ENCODE results near the gene HDAC4. TPM values are rescaled to one million over a fixed set of nuclear protein-coding genes. Genes with fewer than 3 reads are reported as not detected.

HDAC4 gene
- total RNA-seq, 2 experiments from 2014 or later: 64.8 to 67.4 TPM

DNA sequence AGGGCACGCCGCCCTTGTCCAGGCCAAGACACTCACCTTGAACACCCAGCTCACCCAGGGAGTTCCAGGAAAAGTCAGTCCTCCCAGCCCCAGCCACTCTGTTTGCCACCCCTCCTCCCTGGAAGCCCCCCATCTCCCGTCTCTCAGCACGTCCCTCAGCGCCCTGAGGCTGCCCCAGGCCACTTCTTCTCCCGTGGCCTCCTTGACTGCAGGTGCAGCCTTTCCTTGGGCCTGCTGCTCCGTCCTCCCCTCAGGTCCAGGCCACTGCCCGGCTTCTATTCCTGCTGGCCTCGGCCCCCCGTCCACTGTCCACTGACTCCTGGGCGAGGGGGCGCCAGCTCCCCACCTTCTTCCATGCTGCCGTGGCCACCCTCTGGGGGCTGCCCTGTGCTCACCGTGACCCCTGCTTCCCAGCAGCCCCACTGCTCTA, 239.1 kb downstream of the HDAC4 start:
- no peak overlapping the region for H3K4me3 Mint-ChIP-seq
- ChIA-PET POLR2A (no interaction called here), CTCF (no interaction called here)

DNA sequence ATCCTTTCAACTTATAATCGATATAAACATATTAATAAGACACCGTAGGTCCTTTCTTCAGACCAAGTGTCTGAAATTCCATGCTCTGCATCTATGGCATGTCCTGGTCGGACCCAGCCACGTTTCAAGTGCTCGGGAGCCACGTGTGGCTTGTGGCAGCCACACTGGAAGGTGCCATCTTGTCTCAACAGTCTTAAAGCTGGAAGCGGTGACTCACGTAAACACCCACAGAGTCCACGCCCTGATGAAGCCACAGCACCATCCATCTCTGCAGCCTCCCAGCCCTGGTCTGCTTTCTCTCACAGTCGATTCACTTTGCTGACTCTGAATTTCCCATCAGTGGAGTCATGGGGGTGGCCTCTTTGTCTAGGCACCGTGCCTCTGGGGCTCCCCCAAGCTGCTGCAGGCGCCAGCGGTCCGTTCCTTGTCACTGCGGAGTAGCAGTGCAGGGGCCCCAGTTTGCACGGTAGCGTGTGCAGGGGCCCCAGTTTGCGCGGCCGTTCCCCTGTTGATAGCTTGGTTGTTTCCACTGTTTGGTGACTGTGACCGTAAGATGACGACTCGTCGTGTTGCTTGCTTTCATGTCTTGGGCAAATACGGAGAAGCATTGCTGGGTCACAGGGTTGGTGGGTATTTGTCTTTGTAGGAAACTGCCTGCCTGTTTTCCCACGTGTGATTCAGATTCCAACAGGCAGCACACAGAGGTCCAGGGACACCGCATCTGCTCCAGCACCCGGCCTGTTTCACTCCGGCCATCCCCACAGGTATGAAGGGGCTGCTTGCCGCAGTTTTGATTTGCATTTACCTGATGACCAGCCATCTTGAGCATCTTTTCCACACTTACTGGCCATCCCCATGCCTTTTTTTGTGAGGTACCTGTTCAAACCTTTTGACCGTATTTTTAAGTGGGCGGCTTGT, 240.3 kb downstream of the HDAC4 start:
- Mint-ChIP-seq H3K4me3 (no peak overlapping the region), H3K4me1 (peaks cover 24% of the 10 kb centered on the region), H3K9me3 (no peaks in the 10 kb centered on the region), H3K36me3 (ENCODE audit: low read depth) (peaks cover 70% of the 10 kb centered on the region), H3K27me3 (no peaks in the 10 kb centered on the region), H3K27ac (no peak overlapping the region)
- POLR2A ChIA-PET: interaction anchor here (1.0 kb wide), 1 partner anchor 241 kb away, joined by 3 read pairs; the partner anchor contains the start of gene HDAC4
- CTCF ChIA-PET: no interaction called here
- DNase-seq: no peak

More for the DNA sequence above, 239.1 kb downstream of the HDAC4 start:
- no peak for DNase-seq
- H3K9me3 Mint-ChIP-seq: no peaks in the 10 kb centered on the region
- H3K27me3 Mint-ChIP-seq: no peaks in the 10 kb centered on the region
- no peak overlapping the region for H3K27ac Mint-ChIP-seq
- peaks cover 65% of the 10 kb centered on the region for H3K36me3 Mint-ChIP-seq (ENCODE audit: low read depth)
- H3K4me1 Mint-ChIP-seq: peaks cover 28% of the 10 kb centered on the region

DNA sequence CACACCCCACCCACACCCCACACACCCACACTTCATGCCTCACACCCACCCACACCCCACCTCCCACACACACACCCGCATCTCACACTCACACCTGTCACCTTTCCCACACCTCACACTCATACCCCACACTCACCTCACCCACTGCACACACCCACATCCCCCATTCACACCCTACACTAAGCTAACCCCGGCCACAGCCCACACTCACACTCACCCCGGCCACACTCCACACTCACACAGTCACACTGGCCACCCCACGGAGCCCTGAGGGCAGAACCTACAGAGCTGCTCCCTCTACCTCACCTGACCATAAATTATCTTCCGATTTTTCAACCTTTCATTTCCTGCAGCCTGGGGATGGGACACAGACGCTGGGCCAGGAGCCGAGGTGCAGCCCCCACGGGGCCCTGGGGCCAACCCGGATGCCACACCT, 241.3 kb downstream of the HDAC4 start:
- ChIA-PET POLR2A (no interaction called here), CTCF (no interaction called here)
- Mint-ChIP-seq H3K9me3 (no peaks in the 10 kb centered on the region), H3K4me1 (peaks cover 17% of the 10 kb centered on the region), H3K27ac (no peak overlapping the region), H3K27me3 (no peaks in the 10 kb centered on the region), H3K4me3 (no peak overlapping the region), H3K36me3 (ENCODE audit: low read depth) (peaks cover 76% of the 10 kb centered on the region)
- DNase-seq: no peak

DNA sequence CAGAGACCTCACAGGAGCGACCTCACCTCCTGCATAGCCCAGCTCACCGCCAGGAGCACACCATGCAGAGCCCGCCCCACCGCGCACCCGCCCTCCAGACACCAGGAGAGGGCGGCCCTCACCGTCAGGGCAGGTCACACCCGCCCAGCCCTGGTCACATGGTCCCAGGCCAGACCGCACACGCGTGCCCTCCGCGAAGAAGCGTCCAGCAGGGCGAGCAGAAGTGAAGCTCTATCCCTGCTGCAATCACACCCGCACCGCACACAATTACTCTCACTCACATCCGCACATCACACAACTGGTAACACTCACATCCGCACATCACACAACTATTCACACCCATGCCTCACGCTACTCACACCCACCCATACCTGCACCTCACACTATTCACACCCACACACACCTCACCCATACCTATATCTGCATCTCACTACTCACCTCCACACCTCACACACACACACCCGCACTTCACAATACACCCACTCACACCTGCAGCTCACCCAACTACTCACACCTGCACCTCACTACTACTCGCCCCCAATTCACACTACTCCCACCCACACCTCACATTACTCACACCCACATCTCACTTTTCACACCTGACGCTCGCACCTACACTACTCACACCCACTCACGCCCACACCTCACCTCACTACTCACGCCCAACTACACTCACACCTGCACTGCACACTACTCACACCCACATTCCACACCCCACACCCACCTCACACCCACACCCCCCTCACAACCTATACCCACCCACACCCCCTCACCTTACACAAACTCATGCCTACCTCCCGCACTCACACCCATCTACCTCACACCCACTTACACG, 242.0 kb downstream of the HDAC4 start:
- CTCF ChIA-PET: no interaction called here

DNA sequence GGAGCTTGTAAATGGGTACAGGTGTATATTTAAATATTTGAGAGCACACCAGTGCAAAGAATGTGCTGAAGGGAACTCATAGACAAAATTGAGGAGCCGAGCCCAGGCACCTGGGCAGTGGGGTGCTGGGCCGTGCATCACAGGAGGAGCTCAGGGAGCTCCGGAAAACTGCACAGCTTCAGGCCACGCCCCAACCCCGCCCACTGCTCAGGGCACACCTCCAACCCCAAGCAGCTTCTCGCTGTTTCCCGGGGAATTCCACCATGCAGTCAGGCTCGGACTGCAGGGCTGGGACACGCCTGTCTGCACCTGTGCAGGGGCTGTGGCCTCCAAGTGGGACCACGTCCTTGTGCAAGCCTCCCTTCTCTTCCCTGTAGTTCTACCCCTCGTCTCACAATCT, 243.0 kb downstream of the HDAC4 start:
- Mint-ChIP-seq H3K27ac (no peak overlapping the region), H3K27me3 (no peaks in the 10 kb centered on the region), H3K4me3 (no peak overlapping the region), H3K36me3 (ENCODE audit: low read depth) (peaks cover 81% of the 10 kb centered on the region), H3K9me3 (no peaks in the 10 kb centered on the region), H3K4me1 (peaks cover 16% of the 10 kb centered on the region)
- DNase-seq: no peak
- ChIA-PET CTCF (no interaction called here), POLR2A (no interaction called here)

More for the DNA sequence above, 242.0 kb downstream of the HDAC4 start:
- H3K4me1 Mint-ChIP-seq: peaks cover 16% of the 10 kb centered on the region
- H3K27me3 Mint-ChIP-seq: no peaks in the 10 kb centered on the region
- H3K9me3 Mint-ChIP-seq: no peaks in the 10 kb centered on the region
- H3K4me3 Mint-ChIP-seq: no peak overlapping the region
- H3K27ac Mint-ChIP-seq: no peak overlapping the region
- POLR2A ChIA-PET: no interaction called here
- no peak for DNase-seq
- peaks cover 80% of the 10 kb centered on the region for H3K36me3 Mint-ChIP-seq (ENCODE audit: low read depth)

DNA sequence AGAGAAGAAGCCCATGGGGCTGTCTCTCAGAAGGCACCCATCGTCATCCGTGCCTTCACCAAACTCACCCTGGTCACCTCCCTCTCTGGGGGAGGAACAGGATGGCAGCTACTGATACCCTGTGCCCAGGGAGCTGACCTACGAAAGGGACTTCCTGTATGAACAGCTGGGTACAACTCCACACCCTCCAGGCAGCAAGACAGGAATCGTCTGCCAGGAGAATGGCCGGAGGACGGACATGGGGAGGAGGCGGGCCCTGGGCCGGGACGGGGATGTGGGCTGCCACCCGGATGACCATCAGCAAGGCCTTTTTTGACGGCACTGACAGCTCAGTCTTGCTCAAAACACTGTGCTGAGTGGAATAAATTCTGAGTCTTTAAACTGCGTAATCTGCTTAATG, 243.6 kb downstream of the HDAC4 start:
- H3K36me3 Mint-ChIP-seq (ENCODE audit: low read depth): peaks cover 81% of the 10 kb centered on the region
- H3K27me3 Mint-ChIP-seq: no peaks in the 10 kb centered on the region
- POLR2A ChIA-PET: no interaction called here
- peaks cover 19% of the 10 kb centered on the region for H3K4me1 Mint-ChIP-seq
- CTCF ChIA-PET: no interaction called here
- H3K9me3 Mint-ChIP-seq: no peaks in the 10 kb centered on the region
- H3K4me3 Mint-ChIP-seq: no peak overlapping the region
- no peak overlapping the region for H3K27ac Mint-ChIP-seq
- no peak for DNase-seq

DNA sequence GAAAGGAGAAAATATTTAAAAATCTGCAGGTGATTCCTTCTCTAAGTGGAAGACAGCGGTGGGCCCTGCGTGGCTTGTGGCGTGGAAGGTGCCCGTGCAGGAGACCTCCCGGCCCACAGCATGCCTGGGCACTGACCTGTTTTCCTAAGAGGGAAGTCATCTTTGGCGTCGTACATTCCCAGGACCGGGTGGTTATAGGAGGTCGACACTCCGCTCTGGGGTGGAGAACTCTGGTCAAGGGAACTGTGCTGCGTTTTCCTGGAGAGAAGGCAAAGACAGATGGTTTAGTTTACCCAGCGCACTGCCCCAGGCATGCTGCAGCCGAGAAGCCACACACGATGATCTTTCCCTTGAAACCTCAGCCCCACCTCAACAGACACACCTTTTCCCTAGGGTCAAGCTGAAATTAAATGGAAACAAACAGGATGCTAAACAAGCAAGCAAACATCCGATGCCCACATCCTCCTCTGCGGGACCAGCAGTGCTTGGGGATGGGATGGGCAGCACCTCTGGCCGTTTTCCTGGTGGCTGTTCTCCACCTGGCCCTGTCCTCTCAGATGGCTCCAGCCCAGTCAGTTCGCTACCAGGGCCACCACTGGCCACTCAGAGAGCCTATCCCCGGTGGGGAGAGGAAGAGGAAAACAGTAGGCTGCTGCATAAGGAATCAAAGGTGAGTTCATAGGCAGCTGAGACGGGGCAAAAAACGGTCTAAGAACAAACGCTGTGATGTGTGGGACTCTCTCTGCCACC, 244.1 kb downstream of the HDAC4 start:
- no peaks in the 10 kb centered on the region for H3K9me3 Mint-ChIP-seq
- peaks cover 25% of the 10 kb centered on the region for H3K4me1 Mint-ChIP-seq
- ChIA-PET POLR2A (no interaction called here), CTCF (no interaction called here)
- no peaks in the 10 kb centered on the region for H3K27me3 Mint-ChIP-seq
- no peak overlapping the region for H3K27ac Mint-ChIP-seq
- peaks cover 81% of the 10 kb centered on the region for H3K36me3 Mint-ChIP-seq (ENCODE audit: low read depth)
- DNase-seq: no peak
- H3K4me3 Mint-ChIP-seq: no peak overlapping the region

DNA sequence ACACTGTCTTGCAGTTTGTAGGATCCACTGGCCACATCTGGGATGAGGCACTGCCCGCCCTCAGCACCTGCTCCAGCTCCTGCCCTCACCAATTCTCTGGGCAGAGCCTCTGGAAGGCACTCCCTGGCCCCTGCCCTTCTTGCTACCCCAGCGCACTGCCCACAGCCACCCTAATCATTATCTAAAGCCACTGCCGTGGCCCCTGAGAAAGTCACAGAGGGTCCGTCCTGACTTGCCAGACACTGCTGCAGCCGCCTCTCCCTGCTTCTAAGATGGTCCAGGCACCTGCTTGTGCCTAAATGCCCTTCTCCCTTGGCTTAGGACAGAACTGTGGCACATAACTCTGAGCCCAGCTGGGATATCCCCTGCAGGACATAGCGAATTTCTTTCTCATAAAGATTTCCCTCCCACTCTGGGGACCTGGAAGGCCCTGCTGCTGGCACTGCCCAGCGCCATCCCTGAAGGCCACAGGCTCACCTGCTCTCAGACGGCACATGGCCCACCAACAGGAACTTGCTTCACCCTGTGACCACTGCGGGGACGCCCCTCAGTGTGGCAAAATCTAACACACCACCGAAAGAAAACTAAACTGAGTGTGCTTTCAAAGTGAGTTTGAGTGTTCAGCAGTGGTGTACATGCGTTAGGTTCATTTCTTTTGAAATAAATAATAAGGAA, 244.9 kb downstream of the HDAC4 start:
- CTCF ChIA-PET: no interaction called here
- peaks cover 31% of the 10 kb centered on the region for H3K4me1 Mint-ChIP-seq
- H3K27ac Mint-ChIP-seq: no peak overlapping the region
- no peaks in the 10 kb centered on the region for H3K27me3 Mint-ChIP-seq
- H3K4me3 Mint-ChIP-seq: no peak overlapping the region
- peaks cover 81% of the 10 kb centered on the region for H3K36me3 Mint-ChIP-seq (ENCODE audit: low read depth)
- no peak for DNase-seq
- POLR2A ChIA-PET: no interaction called here
- peaks cover 2% of the 10 kb centered on the region for H3K9me3 Mint-ChIP-seq

DNA sequence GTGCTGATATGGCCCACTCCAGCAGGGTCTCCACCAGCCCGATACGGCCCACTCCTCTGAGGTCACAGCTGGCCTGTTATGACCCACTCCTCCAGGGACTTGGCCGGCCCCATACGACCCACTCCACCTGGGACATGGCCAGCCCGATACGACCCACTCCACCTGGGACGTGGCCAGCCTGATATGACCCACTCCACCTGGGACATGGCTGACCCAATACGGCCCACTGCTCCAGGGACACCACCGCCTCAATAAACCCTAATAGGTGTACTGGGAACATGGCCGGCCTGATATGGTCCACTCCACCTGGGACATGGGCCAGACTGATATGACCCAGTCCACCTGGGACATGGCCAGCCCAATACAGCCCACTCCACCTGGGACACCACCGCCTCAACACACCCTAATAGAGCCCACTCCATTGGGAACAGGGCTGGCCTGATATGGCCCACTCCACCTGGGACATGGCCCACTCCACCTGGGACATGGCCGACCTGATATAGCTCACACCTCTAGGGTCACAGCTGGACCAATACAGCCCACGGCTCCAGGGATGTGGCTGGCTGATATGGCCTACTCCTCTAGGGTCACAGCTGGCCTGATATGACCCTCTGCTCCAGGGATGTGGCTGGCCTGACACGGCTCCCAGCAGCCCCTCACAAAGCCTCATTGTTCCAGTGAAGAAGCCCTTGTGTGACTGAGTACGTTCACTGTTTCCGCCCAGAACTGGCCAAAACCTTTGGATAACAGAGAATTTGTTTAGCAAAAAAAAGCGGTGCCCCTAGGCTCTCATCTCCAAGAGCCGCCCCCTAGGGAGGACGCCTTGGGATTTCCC, 245.6 kb downstream of the HDAC4 start:
- peaks cover 34% of the 10 kb centered on the region for H3K4me1 Mint-ChIP-seq
- H3K4me3 Mint-ChIP-seq: no peak overlapping the region
- POLR2A ChIA-PET: no interaction called here
- CTCF ChIA-PET: no interaction called here
- H3K9me3 Mint-ChIP-seq: peaks cover 7% of the 10 kb centered on the region
- peaks cover 80% of the 10 kb centered on the region for H3K36me3 Mint-ChIP-seq (ENCODE audit: low read depth)
- H3K27me3 Mint-ChIP-seq: no peaks in the 10 kb centered on the region
- no peak overlapping the region for H3K27ac Mint-ChIP-seq
- no peak for DNase-seq

DNA sequence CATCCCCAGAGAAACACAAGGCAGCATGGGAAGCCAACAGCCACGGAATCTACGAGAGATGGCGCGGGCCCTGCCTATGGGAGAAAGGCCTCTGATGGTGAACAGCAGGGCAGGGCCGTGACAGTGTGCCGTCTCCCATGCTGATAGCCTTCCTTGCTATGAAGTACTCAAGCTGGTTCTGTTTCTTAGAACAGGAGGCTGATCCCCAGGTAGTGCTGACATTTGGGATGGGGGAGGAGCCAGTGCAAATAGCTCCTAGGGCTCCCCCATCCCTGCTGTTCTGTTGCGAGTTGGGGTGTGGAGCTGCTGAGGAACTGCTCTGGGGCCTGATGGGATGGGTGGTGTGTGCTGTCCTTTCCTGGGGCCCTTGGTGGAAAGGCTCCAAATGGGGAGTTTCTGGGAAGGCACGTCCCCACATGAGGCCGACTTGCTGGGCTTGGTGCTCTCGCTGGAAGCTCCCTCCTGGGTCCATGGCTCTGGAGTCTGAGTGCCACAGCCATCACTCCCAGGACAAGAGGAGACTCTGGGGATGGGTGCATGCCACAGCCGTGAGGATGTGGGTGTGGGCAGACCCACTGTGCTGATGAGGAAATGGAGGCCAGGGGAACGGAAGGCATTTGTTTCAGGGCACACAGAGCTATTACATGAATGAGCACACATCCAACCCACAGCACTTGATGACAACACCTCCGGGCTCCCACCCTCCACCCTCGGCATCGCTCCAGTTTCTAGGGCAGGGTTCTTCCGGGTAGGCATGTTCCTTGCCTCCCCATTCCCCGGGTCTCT, 246.8 kb downstream of the HDAC4 start:
- ChIA-PET POLR2A (interaction anchor here (1.0 kb wide), 1 partner anchor 247 kb away, joined by 3 read pairs; the partner anchor contains the start of gene HDAC4), CTCF (no interaction called here)
- no peaks in the 10 kb centered on the region for H3K27me3 Mint-ChIP-seq
- peak overlapping the region; percentile 13 for H3K4me3 Mint-ChIP-seq
- H3K4me1 Mint-ChIP-seq: peaks cover 37% of the 10 kb centered on the region
- no peak overlapping the region for H3K27ac Mint-ChIP-seq
- peaks cover 9% of the 10 kb centered on the region for H3K9me3 Mint-ChIP-seq
- DNase-seq: no peak
- peaks cover 79% of the 10 kb centered on the region for H3K36me3 Mint-ChIP-seq (ENCODE audit: low read depth)

DNA sequence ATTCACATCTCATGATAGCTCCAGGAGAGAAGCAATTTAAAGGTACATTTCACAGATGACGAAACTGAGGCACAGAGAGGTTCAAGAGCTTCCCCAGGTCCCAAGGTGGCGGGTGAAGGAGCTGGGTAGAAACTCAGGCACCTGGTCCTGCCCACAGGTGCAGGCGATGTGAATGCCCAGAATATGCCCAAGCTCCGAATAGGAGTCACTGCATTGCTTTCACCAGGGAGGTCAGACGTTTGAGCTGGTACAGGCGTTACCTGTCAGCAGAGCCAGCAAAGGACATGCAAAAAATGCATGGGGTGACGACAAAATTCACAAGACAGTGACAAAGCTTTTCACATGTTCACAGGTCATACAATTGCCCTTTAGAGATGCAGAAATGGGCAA, 247.9 kb downstream of the HDAC4 start:
- H3K4me3 Mint-ChIP-seq: no peak overlapping the region
- ChIA-PET CTCF (no interaction called here), POLR2A (interaction anchor here (1.0 kb wide), 1 partner anchor 248 kb away, joined by 3 read pairs; the partner anchor contains the start of gene HDAC4)
- peaks cover 38% of the 10 kb centered on the region for H3K4me1 Mint-ChIP-seq
- no peak for DNase-seq
- peaks cover 9% of the 10 kb centered on the region for H3K9me3 Mint-ChIP-seq
- no peaks in the 10 kb centered on the region for H3K27me3 Mint-ChIP-seq
- no peak overlapping the region for H3K27ac Mint-ChIP-seq
- H3K36me3 Mint-ChIP-seq (ENCODE audit: low read depth): peaks cover 84% of the 10 kb centered on the region
